Upper lobe of right lung (tissue), 1 donor: ENCODE data around the gene MYO18A. TPM values are rescaled to one million over a fixed set of nuclear protein-coding genes. Genes with fewer than 3 reads are reported as not detected.

Source experiments
- ATAC-seq: fragments of 200-7000 bp; cut with Tn5 transposase; one replicate; pipeline ENCODE4 v1.9.1; 2020; ENCODE audit warnings: mild to moderate bottlenecking, moderate library complexity
- DNase-seq: peaks from one replicate; pipeline ENCODE4 v3.0.0-alpha.2; 2020
- H3K27ac ChIP-seq: fragments of 200-600 bp; one replicate; pipeline ENCODE4 v1.8.0; 2022
- H3K27me3 ChIP-seq: fragments of 200-600 bp; one replicate; pipeline ENCODE4 v1.8.0; 2022; ENCODE audit warnings: mild to moderate bottlenecking
- H3K36me3 ChIP-seq: fragments of 200-600 bp; one replicate; pipeline ENCODE4 v1.8.0; 2022
- H3K4me1 ChIP-seq: fragments of 200-600 bp; one replicate; pipeline ENCODE4 v1.8.0; 2022
- H3K4me3 ChIP-seq: fragments of 200-600 bp; one replicate; pipeline ENCODE4 v1.8.0; 2022; ENCODE audit warnings: mild to moderate bottlenecking
- H3K9me3 ChIP-seq: fragments of 200-600 bp; one replicate; pipeline ENCODE4 v1.8.0; 2022
- CTCF ChIP-seq: fragments of 200-600 bp; IDR thresholded peaks from one replicate; pipeline ENCODE4 v1.8.0; 2022; ENCODE audit warnings: antibody characterized with exemption
- intact Hi-C: fragments of 100-400 bp; cut with DNase I; formaldehyde crosslinking; loops from one replicate; pipeline ENCODE4 v1.11.0; 2022
- total RNA-seq: library from RNA; stranded (reverse); fragmentation: NEBNext Ultra II Directional; extraction: Animal tissue kit (Norgen Biotek cat#: 25700); gene quantifications from one replicate; pipeline ENCODE4 v1.2.1, GENCODE V29; 2021
- donor health status: DM: no; HTN: yes; CAD: no; lungs with severe emphysema.

The MYO18A gene
- total RNA-seq, 1 donor from 2014 or later = 51.0 TPM

DNA sequence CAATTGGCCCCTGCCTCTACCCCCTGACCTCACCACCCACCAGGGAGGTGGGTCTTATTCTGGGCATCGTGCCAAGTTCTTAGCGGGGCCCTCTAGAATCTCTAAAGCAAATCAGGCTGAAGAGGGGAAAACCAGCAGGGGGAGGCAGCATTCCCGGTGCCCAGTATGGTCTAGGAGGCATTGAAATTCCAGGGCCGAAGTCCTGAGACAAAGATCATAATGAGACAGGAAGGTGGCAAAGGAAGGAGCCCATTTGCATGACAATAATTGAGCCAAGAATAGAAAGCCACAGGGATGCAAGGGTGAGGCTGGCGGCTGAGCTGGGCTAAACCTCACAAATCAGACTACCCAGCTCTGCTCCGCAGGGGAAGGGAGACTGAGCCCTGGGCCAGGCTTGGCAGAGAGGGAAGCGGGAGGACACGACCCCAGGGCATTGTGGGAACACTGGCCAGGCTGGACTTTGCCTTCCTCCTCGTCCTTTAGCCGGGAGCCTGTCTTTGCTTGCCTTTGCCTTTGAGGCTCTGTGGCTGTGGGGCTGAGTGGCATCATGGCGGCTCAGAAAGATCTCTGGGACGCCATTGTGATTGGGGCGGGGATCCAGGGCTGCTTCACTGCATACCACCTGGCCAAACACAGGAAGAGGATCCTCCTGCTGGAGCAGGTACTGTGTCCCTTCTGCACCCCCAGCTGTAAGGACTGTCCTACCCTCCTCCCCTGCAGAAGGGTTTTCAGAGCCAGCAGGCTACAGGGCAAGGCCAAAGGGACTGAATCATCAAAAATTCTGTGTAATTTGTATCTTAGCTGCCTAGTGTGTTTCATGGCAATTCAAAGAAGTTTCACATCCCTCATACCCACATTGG, 137.3 kb downstream of the MYO18A start, which contains the start of gene PIPOX:
Gene PIPOX, plus strand, starts transcription at position 463 of the 860 bp plus-strand sequence. Its CDS starts 85 bp downstream, at position 548.
- intact Hi-C loops = no loop called here
- no peak for TF ChIP-seq CTCF
- Histone ChIP-seq H3K27me3 (peaks cover 5% of the 10 kb centered on the region), H3K4me1 (peaks cover 14% of the 10 kb centered on the region), H3K27ac (peak within 1 kb of the TSS; percentile 55), H3K4me3 (no peak within 1 kb of the TSS), H3K9me3 (no peaks in the 10 kb centered on the region), H3K36me3 (no peaks in the 10 kb centered on the region)
- no peak for DNase-seq
- peak; percentile 81 for ATAC-seq

DNA sequence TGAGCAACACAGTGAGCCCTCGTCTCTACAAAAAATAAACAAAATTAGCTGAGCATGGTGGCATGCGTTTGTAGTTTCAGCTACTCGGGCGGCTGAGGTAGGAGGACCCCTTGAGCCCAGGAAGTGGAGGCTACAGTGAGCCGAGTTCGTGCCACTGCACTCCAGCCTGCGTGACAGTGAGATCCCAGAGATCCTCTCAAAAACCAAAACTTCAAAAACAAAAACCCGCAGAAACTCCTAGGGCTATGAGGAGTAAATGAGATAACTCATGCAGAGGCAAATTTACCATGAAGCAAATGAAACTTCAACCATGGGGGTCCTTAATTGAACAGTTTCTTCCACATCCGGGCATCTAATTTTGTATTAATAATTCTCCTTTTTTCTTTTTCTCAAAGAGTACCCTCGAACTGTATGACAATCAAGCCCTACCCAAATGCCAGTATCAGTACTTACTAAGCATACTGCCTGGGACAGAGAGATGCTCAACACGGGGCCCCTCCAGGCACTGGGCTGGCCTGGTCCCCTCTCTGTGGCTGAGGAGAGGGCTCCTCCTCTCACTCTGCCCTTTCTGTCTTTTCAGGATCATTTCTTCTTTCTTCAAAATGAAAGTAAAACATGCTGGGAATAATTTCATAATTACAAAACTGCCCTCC, 138.0 kb downstream of the MYO18A start:
- H3K36me3 ChIP-seq = no peaks in the 10 kb centered on the region
- H3K9me3 ChIP-seq = no peaks in the 10 kb centered on the region
- peaks cover 14% of the 10 kb centered on the region for H3K4me1 ChIP-seq
- intact Hi-C loops = no loop called here
- DNase-seq (no peak), ATAC-seq (no peak)
- no peak overlapping the region for H3K4me3 ChIP-seq
- peaks cover 5% of the 10 kb centered on the region for H3K27me3 ChIP-seq
- peak overlapping the region; percentile 55 for H3K27ac ChIP-seq
- no peak for TF ChIP-seq CTCF

GRCh38 chr17:29041571-29041970, 138.6 kb downstream of the MYO18A start:
- Histone ChIP-seq H3K36me3 (no peaks in the 10 kb centered on the region), H3K4me3 (no peak overlapping the region), H3K4me1 (peaks cover 14% of the 10 kb centered on the region), H3K9me3 (no peaks in the 10 kb centered on the region), H3K27ac (no peak overlapping the region), H3K27me3 (peaks cover 5% of the 10 kb centered on the region)
- intact Hi-C loops = no loop called here
- no peak for TF ChIP-seq CTCF
- ATAC-seq = no peak
- DNase-seq = no peak

GRCh38 chr17:29041091-29041490, 139.1 kb downstream of the MYO18A start:
- Histone ChIP-seq H3K27ac (no peak overlapping the region), H3K27me3 (peaks cover 5% of the 10 kb centered on the region)
- intact Hi-C loops = no loop called here

More at GRCh38 chr17:29041091-29041490, 139.1 kb downstream of the MYO18A start:
- Histone ChIP-seq H3K4me3 (no peak overlapping the region), H3K9me3 (no peaks in the 10 kb centered on the region), H3K36me3 (no peaks in the 10 kb centered on the region), H3K4me1 (peaks cover 14% of the 10 kb centered on the region)
- ATAC-seq (no peak), DNase-seq (no peak)
- TF ChIP-seq CTCF = no peak
